ENCODE data around the gene HSPE1. TPM values are rescaled to one million over a fixed set of nuclear protein-coding genes. Genes with fewer than 3 reads are reported as not detected.

HSPE1 gene
- total RNA-seq, 2 experiments from 2014 or later = 282 to 283 TPM

- Mint-ChIP-seq H3K9me3 (no peaks in the 10 kb centered on the region), H3K36me3 (peaks cover 83% of the 10 kb centered on the region), H3K4me3 (peak overlapping the region; percentile 97), H3K27ac (peak overlapping the region; percentile 97), H3K27me3 (no peaks in the 10 kb centered on the region), H3K4me1 (ENCODE audit: low read depth) (peaks cover 58% of the 10 kb centered on the region)
- POLR2A ChIA-PET = interaction anchor here (1.1 to 7.6 kb wide), 9 partner anchors 9 to 571 kb away, joined by 3 to 76 read pairs (median 6); partner anchors contain the start of genes COQ10B, MOB4 and SF3B1
- CTCF ChIA-PET = interaction anchor here (1.0 to 2.1 kb wide), 4 partner anchors 14 to 208 kb away, joined by 3 to 6 read pairs (median 4); partner anchors contain the start of genes MOB4 and SF3B1
- peak; percentile 74 for DNase-seq
- intact Hi-C loops (cut with micrococcal nuclease) = no loop called here
These were observed 1.1 kb upstream of the HSPE1 start for GRCh38 chr2:197498937-197499593.

- intact Hi-C loops (cut with micrococcal nuclease) = loop anchor here (1.0 to 5.0 kb wide), 9 partner anchors 15 to 1333 kb away; partner anchors contain the start of genes COQ10B, GTF3C3, MARS2 and PGAP1
- ChIA-PET CTCF (interaction anchor here (0.8 to 1.7 kb wide), 3 partner anchors 12 to 99 kb away, joined by 3 to 6 read pairs (median 5); partner anchors contain the start of gene SF3B1), POLR2A (interaction anchor here (1.0 to 7.6 kb wide), 9 partner anchors 8 to 573 kb away, joined by 3 to 76 read pairs (median 6); partner anchors contain the start of genes COQ10B, MARS2, MOB4 and SF3B1)
- H3K27ac Mint-ChIP-seq = peak overlapping the region; percentile 97
- H3K4me3 Mint-ChIP-seq = peak overlapping the region; percentile 97
- H3K27me3 Mint-ChIP-seq = no peaks in the 10 kb centered on the region
- no peaks in the 10 kb centered on the region for H3K9me3 Mint-ChIP-seq
- peaks cover 51% of the 10 kb centered on the region for H3K4me1 Mint-ChIP-seq (ENCODE audit: low read depth)
- H3K36me3 Mint-ChIP-seq = peaks cover 78% of the 10 kb centered on the region
- no peak for DNase-seq
These were observed 438 bp downstream of the HSPE1 start for GRCh38 chr2:197500503-197501131.

DNA sequence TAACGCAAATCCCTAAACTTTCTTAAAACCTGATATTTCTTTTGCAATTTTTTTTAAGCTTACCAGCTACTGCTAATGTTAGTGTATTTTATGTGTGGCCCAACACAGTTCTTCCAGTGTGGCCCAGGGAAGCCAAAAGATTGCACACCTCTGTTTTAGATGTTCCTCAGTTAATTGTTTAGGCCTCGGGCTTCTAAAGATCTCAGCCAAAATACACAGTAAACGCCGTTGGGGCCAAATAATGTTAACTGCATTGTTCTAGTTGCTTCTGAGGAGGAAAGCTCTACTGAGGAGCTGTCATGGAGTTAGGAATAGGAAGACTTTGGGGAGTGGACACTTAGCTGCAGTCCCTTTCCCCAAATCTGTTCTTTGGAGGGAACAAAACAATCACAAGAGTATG, 2.0 kb downstream of the HSPE1 start:
- ChIA-PET CTCF (interaction anchor here (1.0 to 1.4 kb wide), 5 partner anchors 11 to 203 kb away, joined by 3 to 8 read pairs (median 5); partner anchors contain the start of genes COQ10B, MARS2 and MOB4), POLR2A (interaction anchor here (0.6 to 7.6 kb wide), 4 partner anchors 10 to 69 kb away, joined by 3 to 76 read pairs (median 38); partner anchors contain the start of genes MOB4 and SF3B1)
- intact Hi-C loops (cut with micrococcal nuclease) = loop anchor here (5.0 kb wide), 4 partner anchors 275 to 1335 kb away; partner anchors contain the start of gene PGAP1
- peaks cover 63% of the 10 kb centered on the region for H3K36me3 Mint-ChIP-seq
- no peaks in the 10 kb centered on the region for H3K9me3 Mint-ChIP-seq
- H3K27me3 Mint-ChIP-seq = no peaks in the 10 kb centered on the region
- H3K4me3 Mint-ChIP-seq = peak overlapping the region; percentile 97
- H3K27ac Mint-ChIP-seq = peak overlapping the region; percentile 97
- DNase-seq = no peak
- peaks cover 37% of the 10 kb centered on the region for H3K4me1 Mint-ChIP-seq (ENCODE audit: low read depth)

GRCh38 chr2:197502685-197503084, 2.5 kb downstream of the HSPE1 start:
- intact Hi-C loops (cut with micrococcal nuclease) = loop anchor here (5.0 kb wide), 4 partner anchors 275 to 1335 kb away; partner anchors contain the start of gene PGAP1

GRCh38 chr2:197504000-197504399, 3.8 kb downstream of the HSPE1 start:
- ChIA-PET POLR2A (interaction anchor here (0.7 to 1.6 kb wide), 2 partner anchors 10 to 11 kb away, joined by 3 to 8 read pairs; partner anchors contain the start of gene MOB4), CTCF (no interaction called here)
- Mint-ChIP-seq H3K27ac (peak overlapping the region; percentile 47), H3K9me3 (no peaks in the 10 kb centered on the region), H3K4me1 (ENCODE audit: low read depth) (peaks cover 28% of the 10 kb centered on the region), H3K36me3 (peaks cover 48% of the 10 kb centered on the region), H3K4me3 (no peak overlapping the region), H3K27me3 (no peaks in the 10 kb centered on the region)
- intact Hi-C loops (cut with micrococcal nuclease) = loop anchor here (5.0 kb wide), 4 partner anchors 273 to 1337 kb away; partner anchors contain the start of gene PGAP1
- no peak for DNase-seq

More at GRCh38 chr2:197502685-197503084, 2.5 kb downstream of the HSPE1 start:
- CTCF ChIA-PET = interaction anchor here (1.3 to 1.4 kb wide), 3 partner anchors 11 to 14 kb away, joined by 3 to 8 read pairs (median 6); partner anchors contain the start of gene MOB4
- peaks cover 32% of the 10 kb centered on the region for H3K4me1 Mint-ChIP-seq (ENCODE audit: low read depth)
- H3K36me3 Mint-ChIP-seq = peaks cover 58% of the 10 kb centered on the region
- peak overlapping the region; percentile 97 for H3K4me3 Mint-ChIP-seq
- no peaks in the 10 kb centered on the region for H3K27me3 Mint-ChIP-seq
- peak overlapping the region; percentile 97 for H3K27ac Mint-ChIP-seq
- no peak for DNase-seq
- POLR2A ChIA-PET = interaction anchor here (0.6 to 7.6 kb wide), 2 partner anchors 12 to 70 kb away, joined by 4 to 76 read pairs; partner anchors contain the start of genes MOB4 and SF3B1
- H3K9me3 Mint-ChIP-seq = no peaks in the 10 kb centered on the region

DNA sequence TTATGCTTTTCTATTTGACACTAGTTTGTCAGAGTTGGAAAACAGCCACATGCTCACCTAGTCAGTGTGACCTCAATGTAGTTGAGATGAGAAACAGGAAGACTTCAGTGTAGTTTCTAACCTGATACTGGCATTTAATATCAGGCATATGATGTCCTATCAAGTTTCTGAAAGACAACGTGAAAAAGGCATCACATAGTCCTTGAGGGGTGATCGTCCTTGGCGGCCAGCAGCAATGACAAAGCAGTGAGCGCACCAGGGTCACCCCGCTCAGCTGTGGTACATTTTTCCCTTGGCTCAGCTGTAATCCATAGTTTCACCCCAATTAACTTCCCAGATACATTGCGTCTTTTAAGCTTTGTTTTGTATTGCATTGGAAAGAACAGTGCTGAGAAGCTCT, 4.3 kb downstream of the HSPE1 start:
- H3K27me3 Mint-ChIP-seq = no peaks in the 10 kb centered on the region
- intact Hi-C loops (cut with micrococcal nuclease) = loop anchor here (5.0 kb wide), 4 partner anchors 273 to 1337 kb away; partner anchors contain the start of gene PGAP1
- no peaks in the 10 kb centered on the region for H3K9me3 Mint-ChIP-seq
- no peak overlapping the region for H3K4me3 Mint-ChIP-seq
- CTCF ChIA-PET = no interaction called here
- peak overlapping the region; percentile 18 for H3K27ac Mint-ChIP-seq
- DNase-seq = no peak
- peaks cover 43% of the 10 kb centered on the region for H3K36me3 Mint-ChIP-seq
- peaks cover 28% of the 10 kb centered on the region for H3K4me1 Mint-ChIP-seq (ENCODE audit: low read depth)
- POLR2A ChIA-PET = interaction anchor here (1.6 kb wide), 1 partner anchor 11 kb away, joined by 8 read pairs; the partner anchor contains the start of gene MOB4

GRCh38 chr2:197506658-197507057, 6.5 kb downstream of the HSPE1 start:
- POLR2A ChIA-PET = no interaction called here
- CTCF ChIA-PET = interaction anchor here (1.7 kb wide), 1 partner anchor 10 kb away, joined by 4 read pairs; no protein-coding TSS in a partner anchor
- intact Hi-C loops (cut with micrococcal nuclease) = no loop called here

DNA sequence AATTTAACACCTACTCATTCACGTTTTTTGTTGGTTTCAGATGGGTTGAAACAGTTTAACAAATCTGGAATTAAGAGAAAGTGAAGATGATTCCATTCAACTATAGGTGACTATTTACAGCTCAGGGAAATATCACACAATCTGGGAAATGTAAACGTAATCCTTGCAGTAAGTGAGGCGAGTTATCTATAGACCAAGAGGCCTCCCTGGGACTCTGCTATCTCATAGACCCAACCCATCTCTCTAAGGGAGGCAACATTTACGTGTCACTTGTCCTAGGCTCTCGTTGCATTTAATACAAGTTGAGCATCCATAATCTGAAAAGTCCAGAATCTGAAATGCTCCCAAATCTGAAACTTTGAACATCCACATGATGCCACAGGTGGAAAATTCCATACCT, 13.7 kb downstream of the HSPE1 start:
- Mint-ChIP-seq H3K36me3 (peaks cover 10% of the 10 kb centered on the region), H3K27ac (no peak overlapping the region), H3K4me1 (ENCODE audit: low read depth) (peaks cover 17% of the 10 kb centered on the region), H3K9me3 (no peaks in the 10 kb centered on the region), H3K4me3 (no peak overlapping the region), H3K27me3 (no peaks in the 10 kb centered on the region)
- DNase-seq = no peak
- intact Hi-C loops (cut with micrococcal nuclease) = no loop called here
- CTCF ChIA-PET = interaction anchor here (1.4 kb wide), 2 partner anchors 12 to 14 kb away, joined by 6 read pairs; partner anchors contain the start of genes HSPD1 and HSPE1
- POLR2A ChIA-PET = interaction anchor here (5.6 kb wide), 1 partner anchor 14 kb away, joined by 71 read pairs; the partner anchor contains the start of genes HSPD1 and HSPE1

More at GRCh38 chr2:197506658-197507057, 6.5 kb downstream of the HSPE1 start:
- Mint-ChIP-seq H3K27me3 (no peaks in the 10 kb centered on the region), H3K4me3 (no peak overlapping the region), H3K4me1 (ENCODE audit: low read depth) (peaks cover 25% of the 10 kb centered on the region), H3K9me3 (no peaks in the 10 kb centered on the region), H3K36me3 (peaks cover 32% of the 10 kb centered on the region), H3K27ac (no peak overlapping the region)
- DNase-seq = no peak

DNA sequence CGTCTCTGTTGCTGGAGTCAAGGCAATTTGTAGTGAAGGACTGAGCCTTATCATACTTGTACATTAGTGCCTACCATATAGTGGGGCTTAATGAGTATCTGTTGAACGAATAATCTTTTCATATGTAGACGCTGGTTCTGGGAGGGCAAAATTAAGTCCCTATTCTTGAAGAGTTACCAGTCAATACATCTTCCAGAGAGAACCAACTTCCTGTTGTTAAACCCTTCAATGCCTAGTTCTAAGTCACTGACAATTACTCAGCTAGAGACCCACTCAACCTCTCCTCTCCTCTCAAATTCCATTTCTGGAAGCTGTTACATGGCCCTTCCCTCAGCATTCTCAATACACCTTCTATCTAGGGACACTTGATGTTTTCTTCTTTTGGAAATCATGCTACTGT, 14.6 kb downstream of the HSPE1 start:
- Mint-ChIP-seq H3K4me1 (ENCODE audit: low read depth) (peaks cover 22% of the 10 kb centered on the region), H3K36me3 (peaks cover 10% of the 10 kb centered on the region), H3K9me3 (no peaks in the 10 kb centered on the region), H3K27me3 (no peaks in the 10 kb centered on the region), H3K27ac (peak overlapping the region; percentile 88), H3K4me3 (peak overlapping the region; percentile 92)
- ChIA-PET CTCF (no interaction called here), POLR2A (interaction anchor here (0.9 to 5.6 kb wide), 4 partner anchors 10 to 80 kb away, joined by 4 to 71 read pairs (median 6); partner anchors contain the start of genes HSPD1, HSPE1 and SF3B1)
- intact Hi-C loops (cut with micrococcal nuclease) = loop anchor here (1.0 kb wide), 2 partner anchors 14 to 191 kb away; partner anchors contain the start of genes HSPE1 and MARS2
- no peak for DNase-seq

GRCh38 chr2:197515315-197515738, 15.1 kb downstream of the HSPE1 start:
- H3K27me3 Mint-ChIP-seq = no peaks in the 10 kb centered on the region
- intact Hi-C loops (cut with micrococcal nuclease) = loop anchor here (1.0 kb wide), 2 partner anchors 15 to 190 kb away; partner anchors contain the start of genes HSPE1 and MARS2
- no peaks in the 10 kb centered on the region for H3K9me3 Mint-ChIP-seq
- no peak for DNase-seq
- POLR2A ChIA-PET = interaction anchor here (0.6 to 5.6 kb wide), 9 partner anchors 11 to 191 kb away, joined by 3 to 71 read pairs (median 5); partner anchors contain the start of genes HSPD1, HSPE1, MARS2 and SF3B1
- H3K36me3 Mint-ChIP-seq = peaks cover 7% of the 10 kb centered on the region
- peak overlapping the region; percentile 88 for H3K27ac Mint-ChIP-seq
- H3K4me3 Mint-ChIP-seq = peak overlapping the region; percentile 92
- peaks cover 22% of the 10 kb centered on the region for H3K4me1 Mint-ChIP-seq (ENCODE audit: low read depth)
- CTCF ChIA-PET = interaction anchor here (1.7 to 2.0 kb wide), 2 partner anchors 13 to 84 kb away, joined by 7 to 8 read pairs; no protein-coding TSS in a partner anchor

Data from activated CD4-positive, alpha-beta memory T cell treated with anti-CD3 and anti-CD28 coated beads for 36 hours (primary cell).